ENCODE results near the gene SMURF2. TPM values are rescaled to one million over a fixed set of nuclear protein-coding genes. Genes with fewer than 3 reads are reported as not detected.

SMURF2 gene
- total RNA-seq, 1 donor from 2014 or later = 39.6 TPM

DNA sequence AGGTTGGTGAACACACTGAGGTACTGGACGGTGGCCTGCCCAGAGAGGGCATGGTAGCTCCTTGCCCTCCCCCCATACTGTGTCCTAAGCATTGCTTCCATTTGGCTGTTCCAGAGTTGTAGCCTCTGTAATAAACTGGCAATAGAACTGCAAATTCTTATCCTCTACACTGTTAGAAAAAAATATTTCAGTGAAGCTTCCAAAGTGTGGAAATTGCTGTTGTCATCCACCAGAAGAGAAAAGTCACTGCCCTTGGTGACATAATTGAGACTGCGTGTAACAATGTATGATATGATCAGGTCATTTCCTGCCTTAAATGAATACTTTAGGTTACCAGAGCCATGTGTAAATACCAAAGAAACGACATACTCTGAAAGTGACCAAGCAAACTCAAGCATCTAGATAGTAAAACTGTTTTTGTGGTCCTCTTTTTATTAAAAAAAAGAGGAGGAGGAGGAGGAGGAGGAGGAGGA lies 89.4 kb downstream of the SMURF2 start:
- H3K27me3 ChIP-seq (ENCODE audit: low read depth) = no peaks in the 10 kb centered on the region
- intact Hi-C loops (cut with DNase I) = no loop called here
- ATAC-seq = peak in 1 of 2 donors; percentile 25
- no peak overlapping the region for H3K4me3 ChIP-seq
- H3K9me3 ChIP-seq = no peaks in the 10 kb centered on the region
- peaks cover 66% of the 10 kb centered on the region for H3K36me3 ChIP-seq
- no peak for DNase-seq
- H3K4me1 ChIP-seq = peaks cover 14% of the 10 kb centered on the region
- no peak overlapping the region for H3K27ac ChIP-seq
- TF ChIP-seq CTCF (IDR thresholded peaks at IDR 0.05) = no peak

- intact Hi-C loops (cut with DNase I) = no loop called here
- peaks cover 14% of the 10 kb centered on the region for H3K4me1 ChIP-seq
- no peak for ATAC-seq
Measured at GRCh38 chr17:64571746-64572145, 90.4 kb downstream of the SMURF2 start.

DNA sequence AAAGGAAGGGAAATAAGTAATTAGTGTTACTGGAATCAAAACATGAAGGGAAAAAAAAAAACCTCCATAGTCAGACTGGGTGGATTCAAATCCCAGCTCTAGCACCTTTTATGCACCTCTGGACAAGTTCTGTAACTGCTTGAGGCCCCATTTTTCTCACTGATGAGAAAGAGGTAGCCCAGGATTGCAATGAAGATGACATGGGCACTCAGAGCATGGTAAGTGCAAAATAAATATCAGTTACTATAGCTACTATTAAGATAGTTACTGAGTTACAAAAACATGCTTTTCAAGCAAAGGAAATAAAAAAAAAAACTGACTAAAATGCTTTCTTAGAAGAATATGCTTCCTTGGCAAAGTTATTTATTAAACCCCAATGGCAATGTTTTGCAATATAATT lies 96.5 kb downstream of the SMURF2 start:
- H3K4me1 ChIP-seq = peaks cover 12% of the 10 kb centered on the region
- intact Hi-C loops (cut with DNase I) = no loop called here
- TF ChIP-seq CTCF (IDR thresholded peaks at IDR 0.05) = no peak
- no peak overlapping the region for H3K4me3 ChIP-seq
- H3K27ac ChIP-seq = no peak overlapping the region
- H3K27me3 ChIP-seq (ENCODE audit: low read depth) = no peaks in the 10 kb centered on the region
- H3K9me3 ChIP-seq = no peaks in the 10 kb centered on the region
- peaks cover 72% of the 10 kb centered on the region for H3K36me3 ChIP-seq
- no peak for DNase-seq
- ATAC-seq = peak in 1 of 2 donors; percentile 56

More at GRCh38 chr17:64571746-64572145, 90.4 kb downstream of the SMURF2 start:
- H3K27me3 ChIP-seq (ENCODE audit: low read depth) = no peaks in the 10 kb centered on the region
- H3K27ac ChIP-seq = no peak overlapping the region
- H3K9me3 ChIP-seq = no peaks in the 10 kb centered on the region
- H3K4me3 ChIP-seq = no peak overlapping the region
- peaks cover 58% of the 10 kb centered on the region for H3K36me3 ChIP-seq
- no peak for TF ChIP-seq CTCF (IDR thresholded peaks at IDR 0.05)
- DNase-seq = no peak

GRCh38 chr17:64564098-64564497 lies 98.0 kb downstream of the SMURF2 start:
- peaks cover 73% of the 10 kb centered on the region for H3K36me3 ChIP-seq
- DNase-seq = no peak
- no peak for ATAC-seq
- H3K4me3 ChIP-seq = no peak overlapping the region
- no peak overlapping the region for H3K27ac ChIP-seq
- no peak for TF ChIP-seq CTCF (IDR thresholded peaks at IDR 0.05)
- intact Hi-C loops (cut with DNase I) = no loop called here
- no peaks in the 10 kb centered on the region for H3K9me3 ChIP-seq
- no peaks in the 10 kb centered on the region for H3K27me3 ChIP-seq (ENCODE audit: low read depth)
- H3K4me1 ChIP-seq = peaks cover 12% of the 10 kb centered on the region

GRCh38 chr17:64555281-64555680 lies 106.8 kb downstream of the SMURF2 start:
- intact Hi-C loops (cut with DNase I) = no loop called here
- TF ChIP-seq CTCF (IDR thresholded peaks at IDR 0.05) = no peak
- H3K4me3 ChIP-seq = no peak overlapping the region
- peaks cover 100% of the 10 kb centered on the region for H3K36me3 ChIP-seq
- no peak overlapping the region for H3K27ac ChIP-seq
- no peaks in the 10 kb centered on the region for H3K27me3 ChIP-seq (ENCODE audit: low read depth)
- no peak for ATAC-seq
- no peaks in the 10 kb centered on the region for H3K9me3 ChIP-seq
- no peak for DNase-seq
- H3K4me1 ChIP-seq = no peaks in the 10 kb centered on the region
